CD4-positive, alpha-beta memory T cell (primary cell): Measurements from ENCODE around the gene MUC4. TPM values are rescaled to one million over a fixed set of nuclear protein-coding genes. Genes with fewer than 3 reads are reported as not detected.

Experiments used
- CTCF ChIA-PET: fragments of 350-600 bp; sonication (Branson Sonifier 250); formaldehyde crosslinking; loops from one replicate; lab custom pipeline; 2021; ENCODE audit warnings: inconsistent platforms; ENCODE audit not compliant: partially characterized antibody; lab: Charles Lee
- POLR2A ChIA-PET: fragments of 350-600 bp; sonication (Branson Sonifier 250); formaldehyde crosslinking; loops from one replicate; lab custom pipeline; 2021; ENCODE audit not compliant: partially characterized antibody; lab: Charles Lee
- DNase-seq, 5 donors: peaks; one replicate each; pipeline versions ENCODE4 v3.0.0 to v3.0.0-alpha.2; 2020 to 2022; ENCODE audit warnings: mixed read lengths in 1 of 5
- H3K27ac ChIP-seq: one replicate; pipeline ENCODE4 v1.7.0; 2013; ENCODE audit warnings: low read depth, low read length
- H3K27me3 ChIP-seq: 2 replicates; pipeline ENCODE4 v1.7.0; 2013; ENCODE audit warnings: mild to moderate bottlenecking, low read length, moderate library complexity; ENCODE audit not compliant: insufficient read depth
- H3K36me3 ChIP-seq: 2 replicates; pipeline ENCODE4 v1.7.0; 2013; ENCODE audit warnings: mild to moderate bottlenecking, low read length, moderate library complexity; ENCODE audit not compliant: insufficient read depth
- H3K4me1 ChIP-seq: 2 replicates; pipeline ENCODE4 v1.7.0; 2013; ENCODE audit warnings: mild to moderate bottlenecking, low read length, moderate library complexity; ENCODE audit not compliant: insufficient read depth
- H3K4me3 ChIP-seq, 2 donors: one replicate each; pipeline ENCODE4 v1.7.0; 2013; ENCODE audit warnings: low read length in 2 of 2, mild to moderate bottlenecking in 1 of 2
- H3K9me3 ChIP-seq, 2 donors: one replicate each; pipeline ENCODE4 v1.7.0; 2013; ENCODE audit warnings: low read length in 2 of 2, control low read depth in 1 of 2; ENCODE audit not compliant: control insufficient read depth in 1 of 2
- H3K27ac Mint-ChIP-seq, 7 donors: one replicate each; pipeline ENCODE4 v1.8.0; 2020 to 2021; ENCODE audit warnings: mixed read lengths in 7 of 7, mild to moderate bottlenecking in 6 of 7, inconsistent platforms in 3 of 7, moderate library complexity in 3 of 7
- H3K27me3 Mint-ChIP-seq, 2 donors: one replicate each; pipeline ENCODE4 v1.8.0; 2020 to 2021; ENCODE audit warnings: mixed read lengths in 2 of 2
- H3K36me3 Mint-ChIP-seq, 2 donors: one replicate each; pipeline ENCODE4 v1.8.0; 2020 to 2021; ENCODE audit warnings: mixed read lengths in 2 of 2, inconsistent platforms in 1 of 2, mild to moderate bottlenecking in 1 of 2
- H3K4me1 Mint-ChIP-seq, 4 donors: one replicate each; pipeline ENCODE4 v1.8.0; 2020 to 2021; ENCODE audit warnings: mixed read lengths in 4 of 4, mild to moderate bottlenecking in 1 of 4
- H3K4me3 Mint-ChIP-seq, 8 donors: one replicate each; pipeline ENCODE4 v1.8.0; 2020 to 2021; ENCODE audit warnings: mixed read lengths in 8 of 8, mild to moderate bottlenecking in 7 of 8, moderate library complexity in 6 of 8, inconsistent platforms in 3 of 8
- H3K9me3 Mint-ChIP-seq, 8 donors: one replicate each; pipeline ENCODE4 v1.8.0; 2020 to 2021; ENCODE audit warnings: mixed read lengths in 8 of 8, mild to moderate bottlenecking in 5 of 8, inconsistent platforms in 3 of 8, moderate library complexity in 1 of 8
- intact Hi-C: fragments of 100-400 bp; cut with micrococcal nuclease; formaldehyde crosslinking; loops from one replicate; pipeline ENCODE4 v1.15.1; 2023
- polyA plus RNA-seq, 2 donors: library from polyadenylated mRNA; unstranded; fragments of 300-500 nt; fragmentation: Illumina TruSeq; gene quantifications; one replicate each; pipeline ENCODE4 v1.2.3, GENCODE V29; 2021
- total RNA-seq, 2 experiments: library from RNA; stranded (reverse); gene quantifications; one replicate each; pipeline ENCODE4 v1.2.3, GENCODE V29; 2021

Gene MUC4
- total and polyA plus RNA-seq, 4 experiments from 2014 or later: not detected

GRCh38 chr3:195805181-195805580 is 6.5 kb downstream of the MUC4 start:
- peaks cover 36 to 56% (median 44%) of the 10 kb centered on the region in 4 donors for H3K4me1 Mint-ChIP-seq

GRCh38 chr3:195803289-195803908 is 8.3 kb downstream of the MUC4 start:
- H3K36me3 ChIP-seq: no peaks in the 10 kb centered on the region
- no peaks in the 10 kb centered on the region for H3K9me3 Mint-ChIP-seq
- intact Hi-C loops: no loop called here
- ChIA-PET POLR2A (no interaction called here), CTCF (interaction anchor here (0.8 to 1.1 kb wide), 2 partner anchors 9 to 10 kb away, joined by 3 read pairs; no protein-coding TSS in a partner anchor)
- H3K36me3 Mint-ChIP-seq: no peaks in the 10 kb centered on the region
- H3K27me3 ChIP-seq: no peaks in the 10 kb centered on the region
- H3K4me3 Mint-ChIP-seq: peak overlapping the region in 4 of 8 donors; percentile 0 to 75 (median 46)
- peaks cover 31% of the 10 kb centered on the region for H3K4me1 ChIP-seq
- peak overlapping the region in 3 of 7 donors; percentile 66 to 70 (median 66) for H3K27ac Mint-ChIP-seq
- DNase-seq: no peak
- H3K4me3 ChIP-seq: no peak overlapping the region
- H3K9me3 ChIP-seq: no peaks in the 10 kb centered on the region
- H3K27ac ChIP-seq: no peak overlapping the region
- H3K27me3 Mint-ChIP-seq: peaks cover 1 to 6% of the 10 kb centered on the region in 2 donors
- H3K4me1 Mint-ChIP-seq: peaks cover 36 to 58% (median 44%) of the 10 kb centered on the region in 4 donors

More at GRCh38 chr3:195805181-195805580, 6.5 kb downstream of the MUC4 start:
- H3K4me3 Mint-ChIP-seq: peak overlapping the region in 4 of 8 donors; percentile 7 to 34 (median 16)
- H3K36me3 ChIP-seq: no peaks in the 10 kb centered on the region
- no peak for DNase-seq
- no peaks in the 10 kb centered on the region for H3K36me3 Mint-ChIP-seq
- intact Hi-C loops: no loop called here
- no peak overlapping the region for H3K4me3 ChIP-seq
- H3K27me3 Mint-ChIP-seq: peaks cover 1 to 5% of the 10 kb centered on the region in 2 donors
- H3K9me3 Mint-ChIP-seq: no peaks in the 10 kb centered on the region
- H3K27me3 ChIP-seq: no peaks in the 10 kb centered on the region
- no peak overlapping the region for H3K27ac ChIP-seq
- POLR2A ChIA-PET: no interaction called here
- CTCF ChIA-PET: no interaction called here
- H3K27ac Mint-ChIP-seq: no peak overlapping the region
- peaks cover 31% of the 10 kb centered on the region for H3K4me1 ChIP-seq
- no peaks in the 10 kb centered on the region for H3K9me3 ChIP-seq

GRCh38 chr3:195802795-195803194 is 8.9 kb downstream of the MUC4 start:
- intact Hi-C loops: no loop called here
- H3K4me1 Mint-ChIP-seq: peaks cover 36 to 58% (median 44%) of the 10 kb centered on the region in 4 donors

GRCh38 chr3:195802261-195802701 is 9.4 kb downstream of the MUC4 start:
- Mint-ChIP-seq H3K9me3 (no peaks in the 10 kb centered on the region), H3K4me1 (peaks cover 36 to 58% (median 44%) of the 10 kb centered on the region in 4 donors), H3K36me3 (no peaks in the 10 kb centered on the region), H3K27ac (peak overlapping the region in 5 of 7 donors; percentile 56 to 93 (median 76)), H3K4me3 (peak overlapping the region in 7 of 8 donors; percentile 2 to 75 (median 45)), H3K27me3 (peaks cover 3 to 6% of the 10 kb centered on the region in 2 donors)
- no peaks in the 10 kb centered on the region for H3K27me3 ChIP-seq
- intact Hi-C loops: no loop called here
- H3K4me1 ChIP-seq: peaks cover 31% of the 10 kb centered on the region
- peak in 2 of 5 donors; percentile 36 to 42 for DNase-seq
- H3K4me3 ChIP-seq: no peak overlapping the region
- no peaks in the 10 kb centered on the region for H3K9me3 ChIP-seq
- H3K36me3 ChIP-seq: no peaks in the 10 kb centered on the region
- ChIA-PET POLR2A (no interaction called here), CTCF (interaction anchor here (1.1 kb wide), 1 partner anchor 8 kb away, joined by 3 read pairs; no protein-coding TSS in a partner anchor)
- H3K27ac ChIP-seq: no peak overlapping the region

More at GRCh38 chr3:195802795-195803194, 8.9 kb downstream of the MUC4 start:
- no peak for DNase-seq
- Mint-ChIP-seq H3K4me3 (peak overlapping the region in 7 of 8 donors; percentile 0 to 75 (median 6)), H3K36me3 (no peaks in the 10 kb centered on the region), H3K27ac (peak overlapping the region in 2 of 7 donors; percentile 37 to 77), H3K27me3 (peaks cover 1 to 6% of the 10 kb centered on the region in 2 donors), H3K9me3 (no peaks in the 10 kb centered on the region)
- no peaks in the 10 kb centered on the region for H3K36me3 ChIP-seq
- CTCF ChIA-PET: interaction anchor here (1.1 kb wide), 1 partner anchor 8 kb away, joined by 3 read pairs; no protein-coding TSS in a partner anchor
- H3K4me1 ChIP-seq: peaks cover 31% of the 10 kb centered on the region
- no peak overlapping the region for H3K4me3 ChIP-seq
- H3K27me3 ChIP-seq: no peaks in the 10 kb centered on the region
- POLR2A ChIA-PET: no interaction called here
- no peak overlapping the region for H3K27ac ChIP-seq
- no peaks in the 10 kb centered on the region for H3K9me3 ChIP-seq

- Mint-ChIP-seq H3K27me3 (peaks cover 3 to 6% of the 10 kb centered on the region in 2 donors), H3K4me3 (peak overlapping the region in 6 of 8 donors; percentile 14 to 75 (median 48)), H3K9me3 (no peaks in the 10 kb centered on the region), H3K36me3 (no peaks in the 10 kb centered on the region), H3K27ac (peak overlapping the region in 5 of 7 donors; percentile 56 to 93 (median 76)), H3K4me1 (peaks cover 35 to 55% (median 43%) of the 10 kb centered on the region in 4 donors)
- intact Hi-C loops: no loop called here
- ChIA-PET POLR2A (no interaction called here), CTCF (no interaction called here)
- no peaks in the 10 kb centered on the region for H3K27me3 ChIP-seq
- H3K9me3 ChIP-seq: no peaks in the 10 kb centered on the region
- H3K27ac ChIP-seq: no peak overlapping the region
- no peak for DNase-seq
- H3K4me3 ChIP-seq: no peak overlapping the region
- H3K36me3 ChIP-seq: no peaks in the 10 kb centered on the region
- H3K4me1 ChIP-seq: peaks cover 31% of the 10 kb centered on the region
These were observed 10.2 kb downstream of the MUC4 start for GRCh38 chr3:195801251-195802183.

GRCh38 chr3:195800240-195800639 is 11.5 kb downstream of the MUC4 start:
- H3K9me3 Mint-ChIP-seq: no peaks in the 10 kb centered on the region
- peaks cover 3 to 6% of the 10 kb centered on the region in 2 donors for H3K27me3 Mint-ChIP-seq
- no peaks in the 10 kb centered on the region for H3K27me3 ChIP-seq
- H3K4me1 Mint-ChIP-seq: peaks cover 30 to 48% (median 36%) of the 10 kb centered on the region in 4 donors
- no peaks in the 10 kb centered on the region for H3K36me3 ChIP-seq
- peaks cover 31% of the 10 kb centered on the region for H3K4me1 ChIP-seq
- H3K27ac Mint-ChIP-seq: no peak overlapping the region
- H3K9me3 ChIP-seq: no peaks in the 10 kb centered on the region
- H3K4me3 Mint-ChIP-seq: no peak overlapping the region
- H3K36me3 Mint-ChIP-seq: no peaks in the 10 kb centered on the region
- no peak for DNase-seq
- no peak overlapping the region for H3K27ac ChIP-seq
- intact Hi-C loops: no loop called here
- CTCF ChIA-PET: no interaction called here
- no peak overlapping the region for H3K4me3 ChIP-seq
- POLR2A ChIA-PET: no interaction called here

- Mint-ChIP-seq H3K36me3 (no peaks in the 10 kb centered on the region), H3K4me1 (peaks cover 3 to 14% (median 3%) of the 10 kb centered on the region in 4 donors), H3K27me3 (peaks cover 2 to 6% of the 10 kb centered on the region in 2 donors), H3K4me3 (no peak overlapping the region), H3K9me3 (no peaks in the 10 kb centered on the region), H3K27ac (no peak overlapping the region)
- H3K4me3 ChIP-seq: no peak overlapping the region
- H3K4me1 ChIP-seq: peaks cover 2% of the 10 kb centered on the region
- H3K27me3 ChIP-seq: no peaks in the 10 kb centered on the region
- no peaks in the 10 kb centered on the region for H3K36me3 ChIP-seq
- no peak for DNase-seq
- ChIA-PET POLR2A (no interaction called here), CTCF (no interaction called here)
- no peak overlapping the region for H3K27ac ChIP-seq
- intact Hi-C loops: no loop called here
- H3K9me3 ChIP-seq: no peaks in the 10 kb centered on the region
These were observed 14.9 kb downstream of the MUC4 start for GRCh38 chr3:195796795-195797194.
